K562 (cell line): ENCODE data around the gene ASF1B. TPM values are rescaled to one million over a fixed set of nuclear protein-coding genes. Genes with fewer than 3 reads are reported as not detected.

ENCODE experiments used
- ADNP ChIP-seq: fragments of 200-800 bp; sonication (Bioruptor generic); IDR thresholded peaks from 2 replicates; pipeline ENCODE4 v1.6.1; 2016; ENCODE audit warnings: missing genetic modification characterization, missing compliant biosample characterization
- CC2D1A ChIP-seq: fragments of 450-650 bp; IDR thresholded peaks from 2 replicates; pipeline ENCODE4 v1.6.1; 2017; ENCODE audit warnings: mild to moderate bottlenecking
- CREM ChIP-seq: IDR thresholded peaks from 2 replicates; pipeline ENCODE4 v1.6.1; 2014; ENCODE audit warnings: antibody characterized with exemption, low read depth
- CUX1 ChIP-seq: fragments of 200-800 bp; sonication (Bioruptor generic); IDR thresholded peaks from 2 replicates; pipeline ENCODE4 v1.6.1; 2016; ENCODE audit warnings: missing genetic modification characterization, missing compliant biosample characterization
- ESRRA ChIP-seq: fragments of 450-650 bp; IDR thresholded peaks from 2 replicates; pipeline ENCODE4 v1.6.1; 2014; ENCODE audit warnings: low read depth, mild to moderate bottlenecking, moderate library complexity, borderline replicate concordance
- ETV1 ChIP-seq: fragments of 450-650 bp; conservative IDR thresholded peaks from 2 replicates; pipeline ENCODE4 v1.6.1; 2016; ENCODE audit warnings: missing genetic modification characterization, control low read depth, low read depth, missing compliant biosample characterization
- FOS ChIP-seq: IDR thresholded peaks from 3 replicates; pipeline ENCODE4 v1.6.1; 2011; ENCODE audit not compliant: insufficient read length; ENCODE audit errors: extremely low read depth
- GABPA ChIP-seq: fragments of 200-800 bp; sonication (Bioruptor generic); conservative IDR thresholded peaks from 2 replicates; pipeline ENCODE4 v1.6.1; 2016; ENCODE audit warnings: low read depth, missing genetic modification characterization, missing compliant biosample characterization
- NRF1 ChIP-seq, 2 experiments: fragments of 450-650 bp; IDR thresholded peaks in 1 of 2; conservative IDR thresholded peaks in 1 of 2; 2 replicates each; pipeline ENCODE4 v1.6.1; 2014; ENCODE audit warnings: mild to moderate bottlenecking in 2 of 2
- PBX2 ChIP-seq, 2 experiments: IDR thresholded peaks in 1 of 2; conservative IDR thresholded peaks in 1 of 2; 2 replicates each; pipeline ENCODE4 v1.6.1; 2016; ENCODE audit warnings: low read depth in 2 of 2, mild to moderate bottlenecking in 1 of 2, missing compliant biosample characterization in 1 of 2, missing genetic modification characterization in 1 of 2, moderate library complexity in 1 of 2
- RB1 ChIP-seq: fragments of 450-650 bp; IDR thresholded peaks from 2 replicates; pipeline ENCODE4 v1.6.1; 2017; ENCODE audit warnings: low read depth, mild to moderate bottlenecking
- SMAD4 ChIP-seq: fragments of 250-450 bp; sonication (Bioruptor Pico); conservative IDR thresholded peaks from 2 replicates; pipeline ENCODE4 v1.8.0; 2021; ENCODE audit warnings: inconsistent platforms, mild to moderate bottlenecking, moderate library complexity
- SREBF2 ChIP-seq: sonication (generic); formaldehyde crosslinking; IDR thresholded peaks from 2 replicates; pipeline ENCODE4 v1.4.0; 2020; ENCODE audit warnings: mild to moderate bottlenecking, missing genetic modification reagents
- SRSF9 ChIP-seq: fragments of 200-400 bp; formaldehyde crosslinking; IDR thresholded peaks from 2 replicates; pipeline ENCODE4 v1.6.1; 2017; ENCODE audit warnings: low read depth, low read length, borderline replicate concordance
- XRCC3 ChIP-seq: fragments of 450-650 bp; IDR thresholded peaks from 2 replicates; pipeline ENCODE4 v1.6.1; 2017; ENCODE audit warnings: mild to moderate bottlenecking, moderate library complexity
- ZC3H8 ChIP-seq: fragments of 450-650 bp; IDR thresholded peaks from 2 replicates; pipeline ENCODE4 v1.6.1; 2017
- ZNF311 ChIP-seq: fragments of 250-450 bp; sonication (Bioruptor Pico); IDR thresholded peaks from 2 replicates; pipeline ENCODE4 v1.4.0; 2020; ENCODE audit warnings: mild to moderate bottlenecking, moderate library complexity
- ZNF444 ChIP-seq: fragments of 250-450 bp; sonication (Bioruptor Pico); IDR thresholded peaks from 2 replicates; pipeline ENCODE4 v1.4.0; 2020; ENCODE audit warnings: mild to moderate bottlenecking, moderate library complexity
- ZNF695 ChIP-seq: fragments of 450-650 bp; formaldehyde crosslinking; IDR thresholded peaks from 2 replicates; pipeline ENCODE4 v1.4.0; 2020; ENCODE audit warnings: mild to moderate bottlenecking, moderate library complexity
- polyA plus RNA-seq, 8 experiments: library from polyadenylated mRNA; depleted of rRNA in 4 of 8; stranded (reverse) in 5 of 8; unstranded in 3 of 8; fragments of >200 nt; fragmentation: Nextera tagmentation in 2 of 8; fragmentation: Illumina TruSeq in 1 of 8; extraction: Ambion mirVana in 2 of 8; extraction: Trizol in 1 of 8; gene quantifications; 2 replicates each; pipeline versions ENCODE4 v1.2.1 to v1.2.3, GENCODE V29; 2011 to 2014; ENCODE audit warnings: inconsistent platforms in 1 of 8, missing spikeins in 1 of 8
- total RNA-seq, 7 experiments: library from RNA; depleted of rRNA in 6 of 7; stranded (reverse); fragments of >200 nt in 6 of 7; fragmentation: Illumina TruSeq in 2 of 7; extraction: Trizol in 2 of 7; gene quantifications; 2 replicates each; pipeline versions ENCODE4 v1.2.1 to v1.2.3, GENCODE V29; 2011 to 2021; ENCODE audit warnings: low replicate concordance in 1 of 7
- TF ChIP-seq, protein P1 (sequence below): fragments of 450-650 bp; IDR thresholded peaks from one replicate; pipeline ENCODE4 v1.6.1; 2018; ENCODE audit warnings: mild to moderate bottlenecking, moderate library complexity; ENCODE audit not compliant: partially characterized antibody

ASF1B gene
- total and polyA plus RNA-seq, 9 of the 15 experiments (the other 6 are each of a cell fraction or from before 2014, with no cell fraction given), result 6.0 to 69.4 (median 53.3) TPM

DNA sequence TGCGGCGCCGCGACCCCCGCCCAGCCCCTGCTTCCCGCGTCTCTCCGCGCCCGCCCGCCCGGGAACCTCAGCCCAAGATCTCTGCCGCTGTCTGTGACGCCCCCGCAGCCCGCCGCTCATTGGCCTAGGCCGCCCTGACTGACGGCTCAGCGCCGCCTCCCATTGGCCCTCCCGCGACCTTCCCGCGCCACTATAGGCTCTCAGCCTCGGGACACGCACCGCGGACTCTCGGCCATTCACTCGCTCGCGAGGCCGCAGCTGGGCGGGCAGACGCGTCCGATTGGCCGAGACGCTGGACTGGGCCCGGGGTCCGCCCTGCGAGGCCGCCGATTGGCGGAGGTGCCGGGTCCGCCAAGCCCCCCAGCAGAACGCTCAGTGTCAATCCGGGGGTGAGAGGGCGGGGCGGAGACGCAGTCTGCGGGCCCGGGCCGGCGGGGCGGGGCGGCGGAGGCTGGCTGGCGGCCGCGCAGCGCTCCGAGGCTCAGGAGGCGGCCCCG is 18.7 kb downstream of the ASF1B start, which contains the start of gene PRKACA (continued):
- TF ChIP-seq CUX1 (CRISPR knock-in tag) (no peak), ZC3H8 (no peak), SRSF9 (no peak), ETV1 (tag) (no peak), SREBF2 (CRISPR knock-in tag) (no peak), PBX2 (CRISPR knock-in tag; IDR thresholded peaks at IDR 0.05; ENCODE audit: low read depth) (peak; percentile 91), PBX2 (tag; conservative IDR thresholded peaks at IDR 0.05; ENCODE audit: low read depth) (peak; percentile 94), XRCC3 (no peak), SMAD4 (no peak), GABPA (peak; percentile 31; the same call in 1 of the 2 replicates), CC2D1A (no peak), ESRRA (peak; percentile 37; the same call in 1 of the 2 replicates), FOS (peak; percentile 98), ZNF695 (no peak), CREM (peak; percentile 94), ZNF444 (CRISPR knock-in tag) (no peak), NRF1 (conservative IDR thresholded peaks at IDR 0.05 in 1 of 2, IDR thresholded peaks at IDR 0.05 in 1 of 2) (peak; percentile 68 to 79), RB1 (peak; percentile 35; the same call in 1 of the 2 replicates), ADNP (no peak), ZNF311 (CRISPR knock-in tag) (no peak)
- TF ChIP-seq, protein P1, sequence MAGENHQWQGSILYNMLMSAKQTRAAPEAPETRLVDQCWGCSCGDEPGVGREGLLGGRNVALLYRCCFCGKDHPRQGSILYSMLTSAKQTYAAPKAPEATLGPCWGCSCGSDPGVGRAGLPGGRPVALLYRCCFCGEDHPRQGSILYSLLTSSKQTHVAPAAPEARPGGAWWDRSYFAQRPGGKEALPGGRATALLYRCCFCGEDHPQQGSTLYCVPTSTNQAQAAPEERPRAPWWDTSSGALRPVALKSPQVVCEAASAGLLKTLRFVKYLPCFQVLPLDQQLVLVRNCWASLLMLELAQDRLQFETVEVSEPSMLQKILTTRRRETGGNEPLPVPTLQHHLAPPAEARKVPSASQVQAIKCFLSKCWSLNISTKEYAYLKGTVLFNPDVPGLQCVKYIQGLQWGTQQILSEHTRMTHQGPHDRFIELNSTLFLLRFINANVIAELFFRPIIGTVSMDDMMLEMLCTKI, result no peak
